Fibroblast of skin of left quadriceps (primary cell): ENCODE results near the gene IL6R.
"Not testable (repeated sequence)": the region's sequence is repeated elsewhere in the genome, so short reads cannot be mapped to it uniquely, and the experiment has no call there.

ENCODE experiments used
- DNase-seq, 2 experiments: peaks; one replicate each; pipeline ENCODE4 v3.0.0-alpha.2; 2013; ENCODE audit warnings: low read depth in 2 of 2

IL6R gene

GRCh38 chr1:154406886-154407197, 1.7 kb downstream of the IL6R start:
- no peak for DNase-seq

GRCh38 chr1:154407198-154408091, 2.3 kb downstream of the IL6R start:
- no peak for DNase-seq

GRCh38 chr1:154408174-154408777, 3.1 kb downstream of the IL6R start:
- no peak for DNase-seq

- no peak for DNase-seq
Observed at GRCh38 chr1:154410185-154410827, 5.2 kb downstream of the IL6R start.

GRCh38 chr1:154411525-154411924, 6.4 kb downstream of the IL6R start:
- DNase-seq: no peak

GRCh38 chr1:154413177-154413783, 8.1 kb downstream of the IL6R start:
- no peak for DNase-seq

- DNase-seq: no peak
Observed at GRCh38 chr1:154414606-154415005, 9.5 kb downstream of the IL6R start.

- no peak for DNase-seq
Observed at GRCh38 chr1:154416471-154417337, 11.6 kb downstream of the IL6R start.

GRCh38 chr1:154417338-154417608, 12.1 kb downstream of the IL6R start:
- DNase-seq: no peak

GRCh38 chr1:154418062-154418921, 13.1 kb downstream of the IL6R start:
- no peak for DNase-seq

- no peak for DNase-seq
Observed at GRCh38 chr1:154418923-154419619, 13.9 kb downstream of the IL6R start.

GRCh38 chr1:154419620-154420571, 14.8 kb downstream of the IL6R start:
- no peak for DNase-seq

GRCh38 chr1:154420961-154421924, 16.1 kb downstream of the IL6R start:
- no peak for DNase-seq

GRCh38 chr1:154422049-154422448, 16.9 kb downstream of the IL6R start:
- DNase-seq: not testable (repeated sequence)

- no peak for DNase-seq
Observed at GRCh38 chr1:154422521-154422920, 17.4 kb downstream of the IL6R start.

GRCh38 chr1:154423304-154423987, 18.3 kb downstream of the IL6R start:
- no peak for DNase-seq

GRCh38 chr1:154423988-154424326, 18.8 kb downstream of the IL6R start:
- DNase-seq: no peak
